Activated T-cell treated with anti-CD3 and anti-CD28 coated beads for 1 hour (primary cell): Measurements from ENCODE around the gene TNP2.
A peak's percentile ranks its signal among the peaks of the same experiment; 100 is the strongest.

Source experiments
- DNase-seq: peaks from one replicate; pipeline ENCODE4 v3.0.0-alpha.2; 2020; ENCODE audit warnings: low read depth

Gene TNP2

GRCh38 chr16:11276896-11277593 is 7.9 kb upstream of the TNP2 start:
- DNase-seq: no peak

GRCh38 chr16:11276143-11276895 is 7.2 kb upstream of the TNP2 start, which contains the start of gene PRM2:
Gene PRM2, minus strand, starts transcription at chr16:11276480. Its CDS starts 110 bp downstream, at chr16:11276370.
- DNase-seq: no peak

GRCh38 chr16:11274964-11275363 is 5.8 kb upstream of the TNP2 start:
- no peak for DNase-seq

GRCh38 chr16:11273721-11274324 is 4.7 kb upstream of the TNP2 start:
- no peak for DNase-seq

GRCh38 chr16:11272921-11273720 is 4.0 kb upstream of the TNP2 start, which contains the start of gene PRM3:
Gene PRM3, minus strand, starts transcription at chr16:11273629. Its CDS starts 34 bp downstream, at chr16:11273595.
- no peak for DNase-seq

GRCh38 chr16:11272484-11272883 is 3.4 kb upstream of the TNP2 start:
- no peak for DNase-seq

- no peak for DNase-seq
These were observed 2.5 kb upstream of the TNP2 start for GRCh38 chr16:11271610-11272009.

GRCh38 chr16:11270602-11271162 is 1.6 kb upstream of the TNP2 start:
- DNase-seq: no peak

- DNase-seq: no peak
These were observed 4.0 kb downstream of the TNP2 start for GRCh38 chr16:11265124-11265523.

- DNase-seq: no peak
These were observed 4.8 kb downstream of the TNP2 start for GRCh38 chr16:11264155-11264832.

GRCh38 chr16:11263737-11264136 is 5.4 kb downstream of the TNP2 start:
- DNase-seq: no peak

- no peak for DNase-seq
These were observed 6.2 kb downstream of the TNP2 start for GRCh38 chr16:11262915-11263314.

GRCh38 chr16:11260596-11260966 is 8.5 kb downstream of the TNP2 start:
- DNase-seq: no peak

GRCh38 chr16:11259655-11260595 is 9.2 kb downstream of the TNP2 start:
- DNase-seq: no peak

GRCh38 chr16:11258553-11259492 is 10.3 kb downstream of the TNP2 start:
- no peak for DNase-seq

GRCh38 chr16:11257131-11257938 is 11.8 kb downstream of the TNP2 start:
- peak; percentile 35 for DNase-seq

- no peak for DNase-seq
These were observed 12.4 kb downstream of the TNP2 start for GRCh38 chr16:11256661-11257130.
